Stimulated activated CD4-positive, alpha-beta T cell treated with anti-CD3 and anti-CD28 coated beads, TNF-alpha, amount 100 ng/mL, for 4 hours (primary cell): ENCODE data around the gene JADE1.

Source experiments
- DNase-seq, 3 experiments: peaks; one replicate each; pipeline ENCODE4 v3.0.0-alpha.2; 2020; ENCODE audit warnings: low read depth in 3 of 3

JADE1 gene

GRCh38 chr4:128876200-128876599 is 66.7 kb downstream of the JADE1 start:
- no peak for DNase-seq

DNA sequence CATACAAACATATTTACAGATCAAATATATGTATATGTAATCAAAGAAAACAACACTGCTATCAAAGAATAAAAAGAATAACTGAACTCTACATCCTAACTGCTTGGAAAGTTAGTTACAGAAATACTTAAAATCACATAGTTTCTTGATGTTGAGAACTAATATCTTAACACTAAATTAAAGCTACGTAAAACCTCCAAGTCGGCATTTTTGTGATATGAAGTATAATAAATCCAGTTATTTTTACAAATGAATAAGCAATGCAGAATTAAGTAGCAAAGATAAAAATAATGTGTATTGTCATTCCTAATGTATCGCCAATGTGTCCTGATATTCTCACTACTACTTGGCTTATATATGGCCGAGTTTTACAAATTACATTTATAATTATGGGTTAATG is 68.4 kb downstream of the JADE1 start:
- DNase-seq = no peak

- DNase-seq = no peak
Observed at GRCh38 chr4:128879283-128879682, 69.8 kb downstream of the JADE1 start.

GRCh38 chr4:128879971-128880370 is 70.5 kb downstream of the JADE1 start:
- no peak for DNase-seq

DNA sequence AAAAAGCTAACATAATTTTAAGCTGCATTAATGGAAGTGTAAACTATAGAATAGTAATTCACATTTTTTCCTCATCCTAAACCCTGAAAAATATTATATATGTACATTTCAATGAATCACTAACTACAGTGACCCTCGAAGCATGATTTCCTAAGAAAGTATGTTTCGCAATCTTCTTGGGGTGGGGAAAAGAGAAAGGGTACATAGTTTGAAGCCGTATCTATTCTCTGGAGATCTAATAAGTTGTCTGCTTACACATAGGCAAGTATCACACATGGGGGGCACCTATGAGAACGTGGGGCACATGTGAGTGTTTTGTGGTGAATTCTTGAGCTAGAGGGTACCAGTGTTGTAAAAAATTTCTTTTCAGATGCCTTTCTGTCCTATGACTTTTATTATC is 71.2 kb downstream of the JADE1 start:
- no peak for DNase-seq

GRCh38 chr4:128904821-128905220 is 95.3 kb downstream of the JADE1 start:
- DNase-seq = no peak

- no peak for DNase-seq
Observed at GRCh38 chr4:128906581-128906980, 97.1 kb downstream of the JADE1 start.

GRCh38 chr4:128907981-128908380 is 98.5 kb downstream of the JADE1 start:
- no peak for DNase-seq

GRCh38 chr4:128908735-128909134 is 99.2 kb downstream of the JADE1 start:
- no peak for DNase-seq

- DNase-seq = no peak
Observed at GRCh38 chr4:128913228-128913627, 103.7 kb downstream of the JADE1 start.

DNA sequence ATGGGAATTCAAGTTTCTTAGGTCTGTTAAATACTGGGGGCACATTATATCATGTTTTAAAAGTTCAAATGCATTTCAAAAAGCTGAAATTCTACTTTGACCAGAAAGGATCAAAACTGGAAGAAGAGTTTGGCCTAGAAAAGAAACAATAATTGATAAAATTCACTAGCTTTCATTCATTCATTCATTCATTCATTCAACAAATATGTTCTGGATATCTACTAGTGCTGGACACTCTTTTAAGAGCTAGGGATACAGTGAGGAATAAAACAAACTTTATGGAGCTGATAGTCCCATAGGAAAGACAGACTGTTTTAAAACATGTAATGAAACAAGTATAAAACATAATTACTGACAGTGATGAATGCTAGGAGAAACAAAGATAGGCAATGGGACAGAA is 106.0 kb downstream of the JADE1 start:
- no peak for DNase-seq

GRCh38 chr4:128916832-128917231 is 107.3 kb downstream of the JADE1 start:
- DNase-seq = no peak

- no peak for DNase-seq
Observed at GRCh38 chr4:128917781-128918180, 108.3 kb downstream of the JADE1 start.

GRCh38 chr4:128921954-128922353 is 112.5 kb downstream of the JADE1 start:
- no peak for DNase-seq
